ENCODE results near the gene CHRNA4.

The CHRNA4 gene

DNA sequence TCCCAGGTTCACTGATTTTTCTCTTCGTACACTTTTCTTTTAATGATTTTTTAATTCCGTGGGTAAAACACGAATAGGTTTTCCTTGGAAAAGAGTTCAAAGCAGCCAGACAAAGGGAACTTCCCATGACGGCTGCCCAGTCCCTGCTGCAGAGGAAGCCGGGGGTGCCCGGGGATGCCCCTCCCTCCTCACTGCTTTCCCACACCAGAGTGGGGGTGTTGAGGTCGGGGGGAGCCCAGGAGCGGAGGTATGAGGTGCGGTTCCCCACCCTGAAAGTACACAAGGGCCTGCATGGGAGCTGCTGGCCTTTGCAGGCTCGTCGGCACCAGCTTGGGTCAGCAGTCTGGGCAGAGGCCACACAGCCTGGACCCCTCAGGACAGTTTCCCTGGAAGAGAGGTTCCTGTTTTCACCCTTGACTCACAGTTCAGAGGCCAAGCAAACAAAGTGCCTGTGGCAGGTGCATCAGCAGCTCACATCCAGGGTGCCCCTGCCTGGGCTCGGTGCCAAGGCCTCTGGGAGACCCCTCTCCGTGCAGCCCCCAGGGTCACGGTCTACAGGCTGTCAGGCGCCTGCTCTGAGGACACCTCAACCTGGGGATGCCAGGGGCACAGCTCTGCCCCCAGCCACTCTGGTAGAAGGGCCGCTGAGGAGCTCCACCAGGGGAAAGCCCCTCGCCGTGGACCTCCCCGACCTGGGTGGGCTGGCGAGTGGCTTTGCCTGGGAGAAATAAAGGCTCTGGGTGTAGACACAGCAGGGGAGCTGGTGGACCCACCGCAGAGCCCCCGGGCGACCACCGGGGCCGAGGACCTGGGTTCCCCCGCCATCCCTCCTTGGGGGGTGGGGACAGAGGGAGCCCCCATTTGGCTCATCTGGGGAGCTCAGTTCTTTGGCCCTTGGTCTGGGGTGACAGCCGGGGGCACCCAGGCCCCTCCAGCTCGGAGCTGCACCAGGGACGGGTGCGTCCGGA is 15.4 kb upstream of the CHRNA4 start:
- DNase-seq: no peak

- DNase-seq: no peak
These were observed 14.3 kb upstream of the CHRNA4 start for GRCh38 chr20:63375438-63375837.

DNA sequence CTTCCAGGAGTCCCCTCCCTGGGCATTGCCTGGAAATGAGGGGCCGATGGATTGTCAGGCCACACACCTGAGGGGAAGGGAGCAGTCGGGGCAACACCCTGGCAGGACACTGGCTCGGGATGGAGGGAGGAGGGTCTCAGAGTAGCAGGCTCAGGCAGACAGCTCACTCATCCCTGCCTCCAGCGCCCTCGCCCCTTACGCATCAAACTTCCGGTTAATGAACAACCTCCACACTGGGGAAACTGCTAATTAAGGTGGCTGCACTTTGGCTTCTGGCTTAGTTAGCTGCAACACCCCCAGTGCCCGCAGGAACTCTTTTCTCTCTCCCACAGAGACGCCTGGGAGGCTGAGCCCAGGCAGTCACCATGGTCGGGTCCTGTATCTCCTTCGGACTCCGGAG is 13.4 kb upstream of the CHRNA4 start:
- DNase-seq: peak; percentile 22

- DNase-seq: no peak
These were observed 12.8 kb upstream of the CHRNA4 start for GRCh38 chr20:63373996-63374395.

DNA sequence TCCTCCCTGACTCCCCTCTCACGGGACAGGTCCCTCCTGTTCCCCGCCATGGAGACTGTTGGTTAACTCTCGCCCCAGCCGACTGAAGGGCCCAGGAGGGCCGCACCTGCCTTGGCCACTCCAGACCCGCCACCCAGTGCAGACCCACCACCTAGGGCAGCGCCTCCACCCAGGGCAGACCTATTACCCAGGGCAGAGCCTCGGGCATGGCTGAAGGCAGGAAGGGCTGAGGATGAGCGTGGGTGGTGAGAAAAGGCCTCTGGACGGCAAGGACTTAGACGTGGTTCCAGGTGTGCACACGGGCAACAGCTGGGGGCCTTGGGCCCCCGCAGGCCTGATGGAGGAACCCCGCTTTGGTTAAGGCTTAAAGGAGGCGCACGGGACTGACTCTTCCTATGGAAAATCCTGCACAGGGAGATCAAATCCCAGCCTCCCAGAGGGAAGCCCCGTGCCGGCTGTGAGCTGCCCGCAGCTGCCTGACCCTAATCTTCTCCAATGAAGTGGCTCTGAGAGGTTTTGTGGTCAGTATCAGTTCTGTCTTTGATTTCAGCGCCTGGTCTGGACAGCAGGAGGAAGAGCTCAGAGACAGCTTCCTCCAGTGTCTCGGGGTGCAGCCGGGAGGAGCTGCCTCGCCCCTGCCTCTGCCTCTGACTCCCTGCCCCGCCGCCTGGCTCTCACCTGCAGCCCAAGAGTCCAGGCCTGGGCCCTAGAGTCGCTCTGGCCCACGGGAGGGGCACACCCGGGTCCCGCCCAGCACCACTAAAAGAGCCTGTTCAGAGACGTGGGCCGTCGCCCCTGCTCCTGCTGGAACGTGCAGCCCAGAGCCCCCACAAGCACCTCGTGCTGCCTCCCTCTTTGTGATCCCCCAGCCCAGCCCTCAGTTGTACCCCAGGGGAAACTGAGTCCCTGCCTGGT is 12.1 kb upstream of the CHRNA4 start:
- DNase-seq: no peak

- no peak for DNase-seq
These were observed 10.2 kb upstream of the CHRNA4 start for GRCh38 chr20:63371291-63371865.

- no peak for DNase-seq
These were observed 9.6 kb upstream of the CHRNA4 start for GRCh38 chr20:63370618-63371187.

DNA sequence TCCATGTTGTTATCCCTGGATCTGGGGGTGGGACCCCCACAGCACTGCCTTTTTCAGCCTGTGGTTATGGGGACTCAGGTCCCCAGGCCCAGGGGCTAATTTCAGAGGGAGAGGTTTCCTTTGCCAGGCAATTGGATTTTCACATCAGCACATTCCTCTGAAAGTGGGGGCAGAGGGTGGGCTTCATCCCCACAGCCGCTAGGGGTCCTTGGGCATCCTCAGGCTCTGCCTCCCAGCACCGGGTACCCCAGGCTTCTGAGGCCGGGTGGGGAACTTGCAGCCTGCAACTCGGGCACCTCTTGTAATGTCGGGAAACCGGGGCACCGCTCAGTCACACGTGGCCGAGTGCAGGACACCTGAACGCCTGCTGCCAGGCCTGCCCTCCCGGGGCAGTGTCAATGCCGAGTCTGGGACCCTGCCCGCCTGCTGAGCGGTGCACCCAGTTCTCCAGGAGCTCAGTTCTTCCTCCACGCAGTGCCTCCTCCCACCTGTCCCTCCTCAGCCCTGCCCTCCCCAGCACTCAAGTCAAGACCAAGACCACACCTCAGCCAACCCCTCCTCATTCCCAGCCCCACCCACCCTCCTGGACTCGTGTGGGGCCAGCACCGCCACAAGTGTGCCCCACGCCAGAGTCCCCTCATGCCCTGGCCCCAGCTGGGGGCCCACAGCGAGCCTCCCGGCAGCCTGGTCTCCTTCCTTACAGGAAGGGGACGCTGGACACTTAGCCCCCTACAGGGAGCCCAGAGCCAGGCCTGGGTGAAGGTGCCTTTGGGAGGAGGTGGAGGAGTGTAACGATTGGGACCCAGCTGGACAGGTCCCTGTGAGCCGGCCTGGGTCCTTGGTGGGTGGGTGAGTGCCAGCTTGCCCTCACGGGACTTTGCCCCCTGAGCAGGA is 8.8 kb upstream of the CHRNA4 start:
- DNase-seq: no peak

GRCh38 chr20:63369024-63369530 is 7.9 kb upstream of the CHRNA4 start:
- DNase-seq: no peak

- no peak for DNase-seq
These were observed 7.0 kb upstream of the CHRNA4 start for GRCh38 chr20:63368151-63368550.

DNA sequence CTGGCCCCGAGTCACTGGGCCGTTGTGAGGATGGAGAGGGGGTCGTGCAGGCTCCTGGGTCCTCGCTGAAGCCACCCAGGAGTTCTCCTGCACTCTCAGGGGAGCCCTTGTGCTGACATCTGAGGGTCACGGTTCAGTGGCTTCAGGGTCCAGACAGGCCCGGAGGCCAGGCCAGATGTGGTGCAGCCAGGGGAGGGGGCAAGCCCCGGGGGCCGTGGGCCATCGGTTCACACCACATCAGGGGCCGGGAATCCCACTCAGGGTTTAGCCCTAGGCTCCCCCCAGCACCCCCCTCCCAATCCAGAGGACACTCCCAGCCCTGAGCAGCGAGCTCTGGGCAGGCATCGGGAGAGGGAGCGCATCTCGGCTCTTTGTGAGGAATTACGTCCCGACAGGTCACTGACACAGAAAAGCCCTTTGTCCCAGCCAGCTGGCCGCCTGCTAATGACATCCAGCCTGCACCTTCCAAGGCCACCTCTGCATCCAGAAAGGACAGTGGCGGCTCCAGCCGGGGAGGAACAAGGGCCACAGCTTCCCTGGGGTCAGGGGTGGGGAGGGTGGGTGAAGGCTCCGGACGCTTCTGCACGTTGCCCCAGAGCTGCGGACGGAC is 6.4 kb upstream of the CHRNA4 start:
- no peak for DNase-seq

- peak; percentile 32 for DNase-seq
These were observed 5.5 kb upstream of the CHRNA4 start for GRCh38 chr20:63366390-63367365.

DNA sequence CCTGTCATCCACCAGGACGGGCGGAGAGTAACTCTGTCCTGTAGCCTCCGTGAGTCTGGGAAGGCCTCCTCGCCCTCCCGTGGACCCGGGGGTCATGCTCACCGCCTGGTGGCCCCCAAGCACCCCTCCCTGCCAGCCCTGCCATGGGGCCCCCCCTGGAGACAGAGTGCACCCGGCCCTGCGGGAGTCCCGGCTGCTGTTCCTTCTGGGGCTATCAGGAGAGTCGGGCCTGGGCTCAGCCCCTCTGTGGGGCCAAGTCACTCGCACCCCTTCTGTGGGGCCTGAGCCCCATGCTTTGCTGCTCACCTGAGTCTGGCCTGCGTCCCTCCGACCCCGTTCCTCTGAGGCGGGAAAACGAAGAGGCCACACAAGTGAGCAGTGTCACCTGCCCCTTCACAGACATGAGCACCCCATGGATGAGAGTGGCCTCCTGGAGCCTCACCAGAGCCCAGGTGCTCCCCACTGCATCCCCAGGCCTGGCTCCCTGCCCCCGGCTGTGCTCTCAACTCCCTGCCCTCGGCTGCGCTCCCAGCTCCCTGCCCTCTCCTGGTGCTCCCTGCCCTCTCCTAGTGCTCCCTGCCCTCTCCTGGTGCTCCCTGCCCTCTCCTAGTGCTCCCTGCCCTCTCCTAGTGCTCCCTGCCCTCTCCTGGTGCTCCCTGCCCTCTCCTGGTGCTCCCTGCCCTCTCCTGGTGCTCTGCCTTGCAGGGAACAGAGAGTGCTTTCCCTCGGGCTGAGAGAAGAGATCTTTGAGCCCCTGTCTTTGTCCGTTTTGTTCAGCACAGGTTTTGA is 4.6 kb upstream of the CHRNA4 start:
- DNase-seq: no peak

- DNase-seq: no peak
These were observed 3.8 kb upstream of the CHRNA4 start for GRCh38 chr20:63364801-63365585.

DNA sequence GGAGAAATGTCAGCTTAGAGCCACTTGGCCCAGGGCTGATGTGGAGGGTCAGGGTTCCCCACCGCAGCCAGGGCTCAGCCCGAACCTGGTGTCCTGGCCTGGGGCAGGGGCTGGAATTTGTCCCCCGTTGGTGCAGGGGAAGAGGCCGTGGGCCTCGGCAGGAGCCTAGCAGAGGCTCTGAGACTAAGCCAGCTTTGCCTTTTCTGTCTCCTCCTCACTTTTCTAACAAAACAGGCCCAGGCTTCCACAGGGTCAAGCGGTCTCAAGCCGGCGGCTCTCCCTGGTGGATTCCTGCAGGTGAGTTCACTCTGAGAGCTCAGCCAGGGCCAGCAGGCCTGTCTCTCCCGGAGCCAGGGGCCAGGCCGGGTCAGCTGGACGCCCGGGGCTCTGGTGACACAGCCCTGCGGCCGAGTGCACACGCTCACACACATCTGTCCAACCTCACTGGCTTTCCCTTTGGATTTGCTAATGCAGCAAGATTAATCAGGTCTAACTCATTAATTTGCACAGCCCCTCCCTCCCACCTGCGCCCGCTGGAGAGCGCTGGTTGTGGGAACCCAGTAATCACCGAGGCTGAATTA is 2.9 kb upstream of the CHRNA4 start:
- DNase-seq: peak; percentile 7

DNA sequence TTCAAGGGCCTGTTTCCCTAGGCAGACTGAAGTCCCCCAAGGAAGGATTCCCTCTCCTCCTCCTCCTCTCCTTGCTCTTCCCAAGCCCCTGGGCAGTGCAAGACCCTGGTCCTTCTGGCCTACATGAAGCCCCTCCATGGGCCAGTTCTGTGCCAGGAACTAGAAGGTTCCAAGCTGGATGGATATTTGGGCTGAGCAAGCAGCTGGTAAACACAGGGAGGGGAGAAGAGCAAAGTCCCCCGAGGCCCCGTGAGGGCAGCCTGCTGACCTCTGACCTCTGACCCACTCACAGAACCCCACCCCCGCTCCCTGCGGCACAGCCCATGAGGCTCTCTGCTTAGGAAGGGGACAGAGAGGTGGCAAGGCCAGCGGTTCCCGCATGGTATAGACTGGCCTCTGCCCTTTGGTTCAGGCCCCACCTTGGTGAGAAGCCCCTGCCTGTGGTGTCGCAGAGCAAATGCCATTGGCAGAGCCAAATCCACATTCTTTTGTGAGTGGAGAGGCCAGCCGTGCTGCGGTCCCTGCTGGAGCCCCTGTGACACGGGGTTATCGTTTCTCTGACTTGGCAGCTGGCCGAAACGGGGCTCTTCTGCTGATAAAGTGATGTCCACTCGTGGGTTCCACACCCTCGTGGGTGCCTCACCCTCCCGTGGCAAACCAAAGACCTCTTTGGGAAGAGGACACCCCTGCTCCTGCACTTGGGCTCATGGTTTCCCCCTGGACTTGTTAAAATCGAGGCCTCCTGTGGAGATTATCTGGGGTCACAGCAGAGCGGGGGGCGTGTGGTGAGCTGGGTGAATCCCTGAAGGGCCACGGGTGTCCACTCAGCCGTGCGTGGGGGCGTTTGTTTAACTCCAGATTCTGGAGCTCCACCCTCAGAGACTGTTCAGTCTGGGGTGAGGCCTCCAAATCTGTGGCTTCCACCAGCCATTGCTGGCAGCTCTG is 2.1 kb upstream of the CHRNA4 start:
- DNase-seq: no peak
